Panc1 (cell line): ENCODE measurements around the gene ZNF674. TPM values are rescaled to one million over a fixed set of nuclear protein-coding genes. Genes with fewer than 3 reads are reported as not detected.
"Not testable (repeated sequence)": the region's sequence is repeated elsewhere in the genome, so short reads cannot be mapped to it uniquely, and the experiment has no call there.

Experiments
- ATAC-seq: fragments of 200-7000 bp; cut with Tn5 transposase; 2 replicates; pipeline ENCODE4 v1.9.1; 2020; ENCODE audit warnings: mild to moderate bottlenecking, moderate library complexity
- BruUV-seq: library from RNA; stranded (reverse); fragments of 400-500 nt; replicated peaks from 2 replicates; lab custom pipeline; 2021; lab: Mats Ljungman, UMichigan
- CTCF ChIA-PET: fragments of 300-600 bp; sonication (Branson Sonifier 250); formaldehyde crosslinking; loops from one replicate; lab custom pipeline; 2022; ENCODE audit warnings: antibody characterized with exemption; lab: Charles Lee
- POLR2A ChIA-PET: fragments of 300-600 bp; sonication (Branson Sonifier 250); formaldehyde crosslinking; loops from one replicate; lab custom pipeline; 2022; ENCODE audit warnings: antibody characterized with exemption; lab: Charles Lee
- DNase-seq: peaks from one replicate; pipeline ENCODE4 v3.0.0-alpha.2; 2010; ENCODE audit warnings: low read depth, low spot score
- H3K27ac ChIP-seq: 2 replicates; pipeline ENCODE4 v1.5.1; 2011; ENCODE audit warnings: mild to moderate bottlenecking, low read length, inconsistent platforms
- H3K27me3 ChIP-seq: fragments of 200-500 bp; sonication (Bioruptor generic); 2 replicates; pipeline ENCODE4 v1.6.0; 2014; ENCODE audit warnings: low read length, inconsistent platforms; ENCODE audit not compliant: control insufficient read depth, insufficient read depth
- H3K36me3 ChIP-seq: fragments of 200-500 bp; sonication (Bioruptor generic); 2 replicates; pipeline ENCODE4 v1.5.1; 2014; ENCODE audit warnings: inconsistent platforms, mild to moderate bottlenecking, low read length, moderate library complexity; ENCODE audit not compliant: control insufficient read depth, insufficient read depth
- H3K4me1 ChIP-seq: 2 replicates; pipeline ENCODE4 v1.5.1; 2011; ENCODE audit warnings: inconsistent platforms, mild to moderate bottlenecking, low read length, moderate library complexity; ENCODE audit not compliant: control insufficient read depth, insufficient read depth
- H3K4me3 ChIP-seq, 2 experiments: 2 replicates each; pipeline ENCODE4 v1.5.1; 2011 to 2012; ENCODE audit warnings: low read depth in 2 of 2, low read length in 2 of 2, mild to moderate bottlenecking in 2 of 2, inconsistent platforms in 1 of 2, moderate library complexity in 1 of 2
- H3K9me3 ChIP-seq: fragments of 200-500 bp; sonication (Bioruptor generic); 2 replicates; pipeline ENCODE4 v1.5.1; 2014; ENCODE audit warnings: low read depth, mild to moderate bottlenecking, inconsistent platforms, low read length, moderate library complexity; ENCODE audit not compliant: control insufficient read depth, insufficient read depth
- POLR2AphosphoS5 ChIP-seq: IDR thresholded peaks from 2 replicates; pipeline ENCODE4 v1.6.1; 2012; ENCODE audit warnings: mild to moderate bottlenecking, low read depth, low read length, moderate library complexity
- SIN3A ChIP-seq: IDR thresholded peaks from 2 replicates; pipeline ENCODE4 v1.6.1; 2012; ENCODE audit warnings: low read depth, mild to moderate bottlenecking, low read length, moderate library complexity, borderline replicate concordance; ENCODE audit not compliant: insufficient read depth
- TCF7L2 ChIP-seq: IDR thresholded peaks from 2 replicates; pipeline ENCODE4 v1.6.1; 2011; ENCODE audit warnings: mild to moderate bottlenecking, low read depth, low read length, inconsistent platforms
- in situ Hi-C: cut with HindIII; loops from 2 replicates; pipeline ENCODE4 v1.10.0; 2016; ENCODE audit warnings: low sequenced_read_pairs, low pct_unique_long_range_greater_than_20kb
- intact Hi-C: fragments of 100-400 bp; cut with micrococcal nuclease; formaldehyde crosslinking; loops from one replicate; pipeline ENCODE4 v1.10.0; 2022; ENCODE audit not compliant: unreplicated experiment
- total RNA-seq: library from RNA; stranded (reverse); gene quantifications from one replicate; pipeline ENCODE4 v1.2.1, GENCODE V29; 2021; ENCODE audit not compliant: unreplicated experiment
- TF ChIP-seq, protein P1 (sequence below), 2 experiments: IDR thresholded peaks; 2 replicates each; pipeline ENCODE4 v1.6.1; 2011 to 2012; ENCODE audit warnings: low read depth in 2 of 2, control low read depth in 1 of 2, low read length in 1 of 2, mild to moderate bottlenecking in 1 of 2, moderate library complexity in 1 of 2; ENCODE audit not compliant: insufficient read depth in 1 of 2
- TF ChIP-seq, protein P2 (sequence below): fragments of 450-650 bp; IDR thresholded peaks from 2 replicates; pipeline ENCODE4 v1.5.1; 2017; ENCODE audit warnings: mild to moderate bottlenecking

The ZNF674 gene
- total RNA-seq, 1 experiment from 2014 or later, result 7.2 TPM

DNA sequence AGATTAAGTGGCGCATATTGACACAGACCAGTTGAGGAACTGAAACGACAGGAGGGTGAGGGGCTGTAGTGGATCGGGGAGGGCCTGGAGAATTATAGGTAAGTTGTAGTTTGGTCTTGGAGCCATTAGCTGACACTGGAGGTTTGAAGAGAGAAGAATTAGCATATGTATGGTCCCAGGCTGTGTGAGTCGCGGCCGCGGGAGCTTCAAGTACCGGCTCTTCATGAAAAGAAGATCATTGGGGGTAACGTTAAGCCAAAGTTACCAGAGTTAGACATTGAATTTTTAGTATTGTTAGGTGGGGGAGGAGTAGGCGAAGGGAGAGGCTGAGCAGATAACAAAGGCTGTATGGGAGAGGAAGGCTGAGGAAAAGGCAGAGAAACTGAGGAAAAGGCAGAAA, 56.5 kb downstream of the ZNF674 start:
- Histone ChIP-seq H3K4me1 (no peaks in the 10 kb centered on the region), H3K36me3 (no peaks in the 10 kb centered on the region), H3K9me3 (peaks cover 8% of the 10 kb centered on the region; the same call in 1 of the 2 replicates), H3K27me3 (no peaks in the 10 kb centered on the region), H3K4me3 (no peak overlapping the region), H3K27ac (no peak overlapping the region)
- BruUV-seq, result no TSS peak
- DNase-seq (no peak), ATAC-seq (no peak)
- TF ChIP-seq POLR2AphosphoS5 (no peak), TCF7L2 (no peak), SIN3A (no peak)
- TF ChIP-seq, protein P1, sequence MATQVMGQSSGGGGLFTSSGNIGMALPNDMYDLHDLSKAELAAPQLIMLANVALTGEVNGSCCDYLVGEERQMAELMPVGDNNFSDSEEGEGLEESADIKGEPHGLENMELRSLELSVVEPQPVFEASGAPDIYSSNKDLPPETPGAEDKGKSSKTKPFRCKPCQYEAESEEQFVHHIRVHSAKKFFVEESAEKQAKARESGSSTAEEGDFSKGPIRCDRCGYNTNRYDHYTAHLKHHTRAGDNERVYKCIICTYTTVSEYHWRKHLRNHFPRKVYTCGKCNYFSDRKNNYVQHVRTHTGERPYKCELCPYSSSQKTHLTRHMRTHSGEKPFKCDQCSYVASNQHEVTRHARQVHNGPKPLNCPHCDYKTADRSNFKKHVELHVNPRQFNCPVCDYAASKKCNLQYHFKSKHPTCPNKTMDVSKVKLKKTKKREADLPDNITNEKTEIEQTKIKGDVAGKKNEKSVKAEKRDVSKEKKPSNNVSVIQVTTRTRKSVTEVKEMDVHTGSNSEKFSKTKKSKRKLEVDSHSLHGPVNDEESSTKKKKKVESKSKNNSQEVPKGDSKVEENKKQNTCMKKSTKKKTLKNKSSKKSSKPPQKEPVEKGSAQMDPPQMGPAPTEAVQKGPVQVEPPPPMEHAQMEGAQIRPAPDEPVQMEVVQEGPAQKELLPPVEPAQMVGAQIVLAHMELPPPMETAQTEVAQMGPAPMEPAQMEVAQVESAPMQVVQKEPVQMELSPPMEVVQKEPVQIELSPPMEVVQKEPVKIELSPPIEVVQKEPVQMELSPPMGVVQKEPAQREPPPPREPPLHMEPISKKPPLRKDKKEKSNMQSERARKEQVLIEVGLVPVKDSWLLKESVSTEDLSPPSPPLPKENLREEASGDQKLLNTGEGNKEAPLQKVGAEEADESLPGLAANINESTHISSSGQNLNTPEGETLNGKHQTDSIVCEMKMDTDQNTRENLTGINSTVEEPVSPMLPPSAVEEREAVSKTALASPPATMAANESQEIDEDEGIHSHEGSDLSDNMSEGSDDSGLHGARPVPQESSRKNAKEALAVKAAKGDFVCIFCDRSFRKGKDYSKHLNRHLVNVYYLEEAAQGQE (IDR thresholded peaks at IDR 0.05; ENCODE audit: insufficient read depth in 1 of 2, low read depth in 2 of 2, low read length in 1 of 2), result no peak
- TF ChIP-seq, protein P2, sequence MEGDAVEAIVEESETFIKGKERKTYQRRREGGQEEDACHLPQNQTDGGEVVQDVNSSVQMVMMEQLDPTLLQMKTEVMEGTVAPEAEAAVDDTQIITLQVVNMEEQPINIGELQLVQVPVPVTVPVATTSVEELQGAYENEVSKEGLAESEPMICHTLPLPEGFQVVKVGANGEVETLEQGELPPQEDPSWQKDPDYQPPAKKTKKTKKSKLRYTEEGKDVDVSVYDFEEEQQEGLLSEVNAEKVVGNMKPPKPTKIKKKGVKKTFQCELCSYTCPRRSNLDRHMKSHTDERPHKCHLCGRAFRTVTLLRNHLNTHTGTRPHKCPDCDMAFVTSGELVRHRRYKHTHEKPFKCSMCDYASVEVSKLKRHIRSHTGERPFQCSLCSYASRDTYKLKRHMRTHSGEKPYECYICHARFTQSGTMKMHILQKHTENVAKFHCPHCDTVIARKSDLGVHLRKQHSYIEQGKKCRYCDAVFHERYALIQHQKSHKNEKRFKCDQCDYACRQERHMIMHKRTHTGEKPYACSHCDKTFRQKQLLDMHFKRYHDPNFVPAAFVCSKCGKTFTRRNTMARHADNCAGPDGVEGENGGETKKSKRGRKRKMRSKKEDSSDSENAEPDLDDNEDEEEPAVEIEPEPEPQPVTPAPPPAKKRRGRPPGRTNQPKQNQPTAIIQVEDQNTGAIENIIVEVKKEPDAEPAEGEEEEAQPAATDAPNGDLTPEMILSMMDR, result no peak
- CTCF ChIA-PET, result no interaction called here
- POLR2A ChIA-PET, result no interaction called here
- intact Hi-C loops, result no loop called here
- in situ Hi-C loops, result no loop called here

DNA sequence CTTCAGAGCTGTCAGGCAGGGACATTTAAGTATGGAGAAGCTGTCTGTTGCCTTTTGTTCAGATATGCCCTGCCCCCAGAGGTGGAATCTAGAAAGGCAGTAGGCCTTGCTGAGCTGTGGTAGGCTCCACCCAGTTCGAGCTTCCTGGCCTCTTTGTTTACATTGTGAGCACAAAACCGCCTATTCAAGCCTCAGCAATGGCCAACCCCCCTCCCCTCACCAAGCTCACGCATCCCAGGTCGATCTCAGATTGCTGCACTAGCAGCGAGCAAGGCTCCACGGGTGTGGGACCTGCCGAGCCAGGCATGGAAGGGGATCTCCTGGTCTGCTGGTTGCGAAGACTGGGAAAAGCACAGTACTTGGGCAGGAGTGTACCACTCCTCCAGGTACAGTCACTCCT, 59.3 kb downstream of the ZNF674 start:
- DNase-seq, result no peak
- Histone ChIP-seq H3K4me1 (no peaks in the 10 kb centered on the region), H3K4me3 (no peak overlapping the region), H3K27ac (no peak overlapping the region), H3K36me3 (no peaks in the 10 kb centered on the region), H3K9me3 (peaks cover 3% of the 10 kb centered on the region; the same call in 1 of the 2 replicates), H3K27me3 (no peaks in the 10 kb centered on the region)
- ChIA-PET CTCF (no interaction called here), POLR2A (no interaction called here)
- ATAC-seq, result no peak
- no TSS peak for BruUV-seq
- in situ Hi-C loops, result no loop called here
- intact Hi-C loops, result no loop called here
- TF ChIP-seq SIN3A, result no peak
- TF ChIP-seq POLR2AphosphoS5, result no peak

DNA sequence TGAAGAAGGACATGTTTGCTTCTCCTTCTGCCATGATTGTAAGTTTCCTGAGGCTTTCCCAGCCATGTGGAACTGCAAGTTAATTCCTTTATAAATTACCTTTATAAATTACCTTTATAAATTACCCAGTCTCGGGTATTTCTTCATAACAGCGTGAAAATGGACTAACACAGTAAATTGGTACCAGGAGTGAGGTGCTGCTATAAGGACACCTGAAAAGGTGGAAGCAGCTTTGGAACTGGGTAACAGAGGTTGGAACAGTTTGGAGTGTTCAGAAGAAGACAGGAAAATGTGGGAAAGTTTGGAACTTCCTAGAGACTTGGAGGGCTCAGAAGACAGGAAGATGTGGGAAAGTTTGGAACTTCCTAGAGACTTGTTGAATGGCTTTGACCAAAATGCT, 66.6 kb downstream of the ZNF674 start:
- CTCF ChIA-PET, intact Hi-C loops, H3K27ac ChIP-seq, H3K36me3 ChIP-seq, H3K4me3 ChIP-seq, H3K9me3 ChIP-seq, POLR2A ChIA-PET, H3K27me3 ChIP-seq, in situ Hi-C loops, BruUV-seq, ATAC-seq, H3K4me1 ChIP-seq, DNase-seq: not testable (repeated sequence)
